Suppressor macrophage treated with lipopolysaccharide for 1 hour (primary cell): ENCODE results near the gene PRKRA.
A peak's percentile ranks its signal among the peaks of the same experiment; 100 is the strongest.
"Not testable (repeated sequence)": the region's sequence is repeated elsewhere in the genome, so short reads cannot be mapped to it uniquely, and the experiment has no call there.

Experiments
- DNase-seq, 3 donors: peaks; one replicate each; pipeline ENCODE4 v3.0.0-alpha.2; 2020 to 2022

The PRKRA gene

DNA sequence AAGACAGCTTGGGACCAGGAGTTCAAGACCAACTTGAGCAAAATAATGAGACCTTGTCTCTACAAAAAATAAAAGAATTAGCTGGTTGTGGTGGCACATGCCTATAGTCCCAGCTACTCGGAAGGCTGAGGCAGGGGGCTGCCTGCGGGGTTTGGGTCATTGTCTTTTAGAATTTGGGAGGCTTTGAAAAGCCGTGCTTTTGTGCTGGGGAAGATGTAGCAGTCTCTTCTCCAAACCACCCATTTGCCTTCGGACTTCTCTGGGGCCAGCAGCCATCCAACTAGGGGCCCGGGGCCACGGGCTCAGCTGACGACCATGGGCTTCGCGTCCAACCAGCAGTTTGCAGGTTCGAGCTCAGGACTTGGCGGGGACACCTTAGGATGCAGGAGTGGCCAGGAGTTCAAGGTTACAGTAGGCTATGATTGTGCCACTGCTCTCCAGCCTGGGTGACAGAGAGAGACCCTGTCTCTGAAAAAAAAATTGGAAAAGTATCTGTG, 6.5 kb upstream of the PRKRA start:
- DNase-seq, result no peak

DNA sequence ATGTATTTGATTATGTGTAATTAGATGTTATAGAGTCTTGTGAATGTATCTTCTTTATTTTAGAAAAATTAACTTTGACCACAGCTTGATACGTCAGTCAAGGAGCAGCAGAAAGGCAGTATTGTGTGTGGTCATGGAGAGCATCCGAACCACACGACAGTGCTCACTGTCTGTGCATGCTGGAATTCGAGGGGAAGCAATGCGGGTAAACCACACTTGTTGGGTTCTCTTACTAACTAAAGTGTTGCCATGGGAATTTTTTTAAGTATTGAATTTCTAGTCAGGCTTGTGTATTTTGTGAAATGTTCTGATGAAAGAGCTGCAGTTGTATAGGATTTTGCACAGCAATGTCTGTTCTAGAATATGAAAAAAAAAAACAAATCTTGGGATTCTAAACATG, 5.0 kb upstream of the PRKRA start:
- no peak for DNase-seq

DNA sequence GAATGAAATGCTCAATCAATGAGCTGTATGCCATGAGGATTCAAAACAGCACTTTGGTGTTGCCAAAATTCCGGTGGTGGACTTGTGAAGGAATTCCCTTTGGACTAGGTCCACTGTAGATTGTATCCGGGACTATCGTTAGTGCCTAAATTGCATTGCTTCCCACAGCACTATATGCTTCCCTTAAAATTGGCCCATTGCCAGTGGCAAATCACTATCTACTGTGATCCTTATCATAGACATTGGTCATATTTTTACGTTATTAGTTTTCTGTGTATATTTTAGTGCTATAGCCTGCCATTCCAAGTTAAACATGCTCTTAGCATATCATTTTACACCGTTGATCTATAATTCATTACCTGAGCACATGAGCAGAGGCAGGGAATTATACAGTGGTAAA, 1.9 kb upstream of the PRKRA start:
- no peak for DNase-seq

DNA sequence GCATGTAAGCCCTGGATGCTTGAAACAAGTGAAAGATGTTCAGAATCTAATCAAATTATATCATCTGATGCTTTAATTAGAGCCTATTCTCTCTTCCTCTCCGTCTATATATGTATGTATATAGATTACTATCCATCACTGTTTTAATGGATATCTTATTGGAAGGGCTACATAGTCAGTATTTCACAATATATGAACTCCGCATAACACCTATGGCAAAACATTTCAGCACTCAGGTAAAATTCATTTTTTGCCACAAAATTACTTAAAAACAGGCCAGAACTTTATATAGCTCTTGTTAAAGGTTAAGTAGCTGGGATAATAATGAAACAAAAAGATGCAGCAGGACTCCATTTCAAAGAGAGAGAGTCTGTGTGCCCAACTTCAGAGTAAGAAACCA, 1.4 kb upstream of the PRKRA start:
- no peak for DNase-seq

DNA sequence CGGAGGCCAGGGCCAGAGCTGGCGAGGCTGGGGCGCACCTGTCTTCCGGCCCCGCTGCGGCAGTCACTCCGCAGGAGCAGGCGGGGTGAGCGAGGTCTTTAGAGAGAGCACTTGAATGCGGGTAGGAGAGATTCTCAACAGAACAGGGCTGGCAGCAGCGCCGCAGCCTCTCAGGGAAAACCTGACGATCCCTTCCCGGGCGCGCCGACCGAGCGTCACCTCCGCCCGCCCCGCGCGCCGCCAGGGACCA, 526 bp downstream of the PRKRA start:
- no peak for DNase-seq

DNA sequence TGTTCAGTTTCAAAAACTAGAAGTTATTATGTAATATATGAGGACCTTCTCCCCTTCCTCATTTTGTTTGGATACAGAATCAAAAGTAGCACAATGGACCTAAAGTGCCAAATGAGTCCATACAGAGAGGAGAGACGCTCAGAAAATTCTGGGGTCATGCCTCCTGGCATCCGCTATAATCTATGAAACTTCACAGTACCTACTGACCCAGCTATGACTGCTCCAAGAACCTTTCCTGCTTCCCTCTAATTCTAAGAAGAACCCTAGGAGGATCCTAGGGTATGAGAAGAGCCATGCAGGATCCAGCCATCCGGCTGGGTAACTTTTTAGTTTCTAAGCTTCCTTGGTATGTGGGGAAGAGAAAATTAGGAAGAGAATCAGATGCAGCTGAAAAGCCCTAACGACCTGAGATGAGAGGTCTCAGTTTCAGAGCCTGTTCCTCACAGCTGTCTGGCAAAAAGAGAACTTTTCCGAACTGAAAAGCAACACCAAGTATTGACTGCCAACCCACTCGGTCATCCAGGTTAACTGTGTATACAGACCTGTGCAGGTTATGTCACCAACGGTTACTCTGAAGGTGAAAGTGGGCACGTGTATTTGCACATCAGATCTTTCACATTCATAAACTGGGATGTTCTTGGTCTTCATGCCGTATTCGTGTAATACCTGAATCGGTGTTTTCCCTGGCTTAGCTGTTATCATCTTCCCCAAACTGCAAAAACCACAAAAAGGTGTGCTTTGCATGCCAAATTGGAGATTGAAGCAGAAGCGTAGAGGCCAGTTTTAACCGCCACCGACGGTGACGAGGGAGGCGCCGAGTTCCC, 1.1 kb downstream of the PRKRA start:
- DNase-seq, result peak in 2 of 3 donors; percentile 8 to 22

DNA sequence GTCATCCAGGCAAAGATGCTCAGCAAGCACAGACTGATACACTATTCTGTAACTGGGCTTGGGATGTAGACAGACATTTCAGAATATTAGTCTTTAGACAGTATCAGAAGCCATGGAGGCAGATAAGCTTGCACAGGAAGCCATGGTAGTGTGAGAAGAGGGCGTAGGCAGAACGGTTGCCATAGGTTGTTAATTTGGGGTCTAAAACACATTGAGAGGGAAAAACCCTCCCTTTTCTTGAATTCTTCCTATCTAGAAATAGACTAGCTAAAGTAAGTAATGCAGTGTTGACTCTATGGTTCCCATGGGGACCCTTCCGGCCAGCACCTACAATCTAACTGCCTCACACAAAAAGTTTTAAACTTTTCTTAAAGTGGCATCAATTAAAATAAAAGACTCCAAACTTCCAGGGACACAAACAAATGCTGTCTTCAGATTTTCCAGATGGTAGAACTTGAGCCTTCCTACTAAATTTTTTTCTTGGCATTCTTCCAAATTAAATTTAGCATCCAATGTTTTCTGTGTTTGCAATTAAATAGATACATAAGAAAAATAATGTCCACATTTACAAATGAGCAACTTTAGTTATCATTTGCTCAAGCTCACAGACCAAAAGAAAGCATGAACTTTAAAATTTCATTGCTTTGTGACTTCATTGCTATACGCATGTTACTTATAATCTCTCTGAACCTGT, 1.9 kb downstream of the PRKRA start:
- no peak for DNase-seq

DNA sequence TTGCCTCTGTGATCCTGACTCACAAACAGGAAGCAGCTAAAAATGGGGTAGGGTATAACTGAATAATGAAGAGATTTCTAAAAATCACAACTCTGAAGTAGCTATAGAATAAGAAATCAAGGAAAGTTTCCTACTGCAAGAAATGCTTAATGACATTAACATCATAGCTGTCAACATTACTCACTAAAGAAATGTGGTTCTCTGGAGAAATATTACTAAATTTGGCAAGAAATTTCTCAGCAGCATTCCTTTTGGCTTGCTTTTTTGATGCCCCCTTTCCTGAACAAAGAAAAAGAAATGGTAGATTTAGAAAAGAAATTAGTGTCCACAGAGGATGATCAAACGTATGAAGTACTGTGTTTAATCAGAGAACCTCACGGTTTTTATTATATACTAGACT, 9.5 kb downstream of the PRKRA start:
- no peak for DNase-seq

DNA sequence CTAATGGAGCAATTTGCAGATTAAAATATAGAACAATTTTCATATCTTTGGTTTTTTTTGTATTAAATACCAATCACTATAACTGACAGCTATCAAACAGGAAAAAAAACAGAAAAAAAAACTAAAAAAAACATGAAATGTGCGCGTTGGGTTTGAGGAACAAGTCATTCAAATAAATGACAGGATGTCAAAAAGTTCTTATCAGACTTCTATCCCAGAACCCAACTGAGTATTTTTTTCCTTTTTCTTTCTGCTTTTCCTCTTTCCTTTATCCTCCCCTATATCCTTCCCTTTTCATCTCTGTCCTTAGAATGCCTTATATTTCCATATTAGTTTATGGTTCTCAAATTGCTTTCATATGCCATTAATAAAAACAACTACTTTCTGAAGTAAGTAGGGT, 14.3 kb downstream of the PRKRA start:
- DNase-seq, result no peak

DNA sequence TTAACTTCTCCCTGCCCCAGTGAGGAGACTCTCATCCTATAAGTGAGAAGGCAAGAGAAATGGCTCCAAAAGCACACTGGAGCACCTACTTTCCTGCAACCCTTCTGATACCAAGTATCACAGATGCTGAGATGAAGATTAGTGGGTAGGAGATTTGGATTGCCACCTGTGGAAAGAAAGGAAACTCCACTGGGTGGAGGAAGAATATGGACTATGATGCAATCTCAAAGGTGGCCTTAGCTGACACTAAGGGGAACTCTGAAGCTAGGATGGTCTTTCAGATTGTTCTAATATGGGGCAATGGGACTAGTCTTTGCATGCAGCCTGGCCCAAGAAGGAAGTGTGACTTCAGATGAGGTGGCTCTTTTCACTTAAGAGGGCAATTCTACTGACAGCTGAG, 21.6 kb downstream of the PRKRA start:
- DNase-seq, result no peak

DNA sequence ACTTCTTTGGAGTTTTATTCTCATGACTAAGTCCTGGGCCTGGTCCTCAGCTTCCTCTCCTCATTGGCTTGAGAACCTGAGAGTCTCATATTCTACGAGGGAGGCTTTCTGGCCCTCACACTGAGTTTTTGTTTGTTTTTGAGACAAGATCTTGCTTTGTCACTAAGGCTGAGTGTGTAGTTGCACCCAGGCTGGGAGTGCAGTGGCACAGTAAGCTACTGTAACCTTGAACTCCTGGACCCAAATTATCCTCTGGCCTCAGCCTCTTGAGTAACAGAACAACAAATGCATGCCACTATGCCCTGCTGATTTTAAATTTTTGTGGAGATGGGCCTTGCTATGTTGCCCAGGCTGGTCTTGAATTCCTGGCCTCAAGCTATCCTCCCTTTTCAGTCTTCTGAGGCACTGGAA, 22.6 kb downstream of the PRKRA start:
- DNase-seq, result no peak

DNA sequence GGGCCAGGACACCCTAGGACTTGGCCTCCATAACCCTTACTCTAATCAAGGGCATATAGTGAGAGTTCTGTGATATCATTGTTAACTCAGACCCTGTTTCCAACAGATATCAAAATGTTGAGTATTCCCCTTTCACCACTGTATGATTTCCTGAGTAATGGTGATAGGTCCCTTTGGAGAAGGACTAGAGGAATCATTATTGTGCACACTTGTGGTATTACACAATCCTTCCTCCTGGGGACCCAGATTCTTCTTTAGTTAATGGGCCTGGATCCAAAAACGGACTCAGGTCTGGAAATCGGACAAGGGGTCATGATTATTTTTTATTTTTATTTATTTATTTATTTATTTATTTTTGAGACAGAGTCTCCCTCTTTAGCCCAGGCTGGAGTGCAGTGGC, 23.5 kb downstream of the PRKRA start:
- no peak for DNase-seq

DNA sequence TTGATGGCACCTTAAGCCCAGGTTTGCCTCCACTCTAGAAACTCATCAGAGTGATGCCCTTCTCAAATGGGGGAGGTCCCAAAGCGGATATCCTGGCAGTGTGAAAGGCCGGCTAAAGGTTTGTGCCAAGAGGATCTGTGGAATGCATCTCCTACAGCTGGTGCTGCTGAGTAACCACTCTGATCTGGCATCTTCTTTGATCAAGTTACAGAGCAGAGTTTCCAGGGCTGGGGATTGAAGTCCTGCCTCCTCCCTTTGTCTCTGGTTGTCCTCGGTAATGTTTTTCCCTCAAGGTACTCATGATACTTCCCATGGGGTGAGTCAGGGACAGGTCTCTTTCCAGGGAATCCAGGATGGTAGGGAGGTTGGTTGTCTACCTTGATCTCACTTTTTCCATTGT, 24.6 kb downstream of the PRKRA start:
- no peak for DNase-seq

DNA sequence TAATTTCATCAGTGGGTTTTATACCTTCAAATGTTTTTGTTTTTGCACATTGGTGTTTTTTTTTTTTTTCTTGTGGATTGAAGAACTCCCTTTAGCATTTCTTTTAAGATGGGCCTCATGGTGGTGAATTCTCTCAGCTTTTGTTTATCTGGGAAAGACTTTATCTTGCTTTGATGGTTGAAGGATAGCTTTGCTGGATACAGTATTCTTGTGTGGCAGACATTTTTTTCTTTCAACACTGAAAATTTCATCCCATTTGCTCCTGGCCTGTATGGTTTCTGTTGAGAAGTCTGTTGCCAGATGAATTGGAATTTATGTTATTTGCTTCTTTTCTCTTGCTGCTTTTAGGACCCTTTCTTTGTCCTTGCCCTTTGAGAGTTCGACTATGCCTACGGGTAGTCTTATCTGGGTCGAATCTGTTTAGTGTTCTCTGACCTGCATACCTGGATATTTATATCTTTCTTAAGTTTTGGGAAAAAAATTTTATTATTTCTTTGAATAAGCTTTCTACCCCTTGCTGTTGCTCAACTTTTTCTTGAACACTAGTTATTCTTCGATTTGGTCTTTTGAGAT, 25.6 kb downstream of the PRKRA start:
- DNase-seq, result no peak

DNA sequence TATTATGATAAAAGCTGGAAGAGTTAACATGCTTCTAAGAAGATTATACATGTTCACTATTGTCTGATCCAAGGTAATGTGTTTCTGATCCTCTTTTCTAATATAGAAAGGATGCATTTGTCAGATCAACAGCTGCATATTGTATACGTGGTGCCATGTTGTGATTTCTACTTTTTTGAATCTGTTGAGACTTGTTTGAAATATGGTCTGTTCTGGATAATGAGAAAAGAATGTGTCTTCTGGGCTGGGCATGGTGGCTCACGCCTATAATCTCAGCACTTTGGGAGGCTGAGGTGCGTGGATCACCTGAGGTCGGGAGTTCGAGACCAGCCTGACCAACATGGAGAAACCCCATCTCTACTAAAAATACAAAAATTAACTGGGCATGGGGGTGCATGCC, 27.2 kb downstream of the PRKRA start:
- DNase-seq, result not testable (repeated sequence)

DNA sequence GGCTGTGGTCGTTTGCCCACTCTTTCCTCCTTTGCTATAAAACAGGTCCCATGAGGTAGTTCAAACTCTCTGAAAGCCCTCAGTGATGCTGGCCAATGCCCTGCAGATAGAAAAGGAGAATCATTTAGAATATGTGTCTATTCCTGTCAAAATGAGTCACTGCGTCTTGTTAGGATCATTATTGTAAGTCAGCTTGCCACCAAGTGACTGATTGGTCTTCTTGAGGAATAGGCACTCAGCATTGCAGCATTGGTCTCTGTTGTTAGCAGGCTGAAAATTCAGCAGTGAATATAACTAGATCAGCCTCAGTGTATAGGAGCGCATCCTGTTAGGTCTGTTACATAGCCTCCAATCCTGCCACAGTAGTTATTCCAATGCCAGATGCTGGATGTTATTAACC, 28.9 kb downstream of the PRKRA start:
- DNase-seq, result no peak

DNA sequence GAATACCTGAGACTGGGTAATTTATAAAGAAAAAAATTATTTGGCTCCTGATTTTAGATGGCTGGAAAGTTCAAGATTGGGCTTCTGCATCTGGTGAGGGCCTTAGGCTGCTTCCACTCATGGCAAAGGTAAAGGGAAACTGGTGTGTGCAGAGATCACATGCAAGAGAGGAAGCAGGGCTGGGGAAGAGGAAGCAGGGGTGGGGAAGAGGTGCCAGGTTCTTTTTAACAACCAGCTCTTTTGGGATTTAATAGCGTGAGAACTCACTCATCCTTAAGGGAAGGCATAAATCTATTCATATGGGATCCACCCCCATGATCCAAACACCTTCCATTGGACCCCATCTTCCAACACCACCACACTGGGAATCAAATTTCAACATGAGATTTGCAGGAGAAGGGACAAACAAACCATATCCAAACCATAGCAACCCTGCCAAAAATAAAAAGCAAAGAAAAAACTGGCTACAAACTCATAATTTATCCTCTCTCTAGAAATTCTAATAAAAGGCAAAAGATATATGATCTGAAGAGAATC, 30.4 kb downstream of the PRKRA start:
- no peak for DNase-seq

DNA sequence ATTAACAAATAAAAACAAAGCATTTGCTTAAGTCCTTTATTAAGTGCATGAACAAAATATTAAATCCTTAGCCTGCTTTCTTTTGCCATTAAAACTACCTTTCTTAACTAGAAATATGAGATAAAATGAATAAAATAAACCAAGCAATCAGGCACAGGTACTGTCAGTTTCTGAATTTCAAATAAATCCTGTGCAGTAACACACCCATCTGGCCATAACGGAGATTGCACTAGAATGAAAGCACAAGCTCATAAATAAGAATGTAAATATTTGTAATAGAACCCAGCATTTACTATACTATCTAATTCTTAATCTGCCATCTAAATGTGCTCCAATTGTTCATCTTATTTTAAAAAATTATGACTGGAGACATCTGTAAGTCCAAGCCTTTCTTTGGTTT, 31.9 kb downstream of the PRKRA start:
- DNase-seq, result peak in 1 of 3 donors; percentile 8

DNA sequence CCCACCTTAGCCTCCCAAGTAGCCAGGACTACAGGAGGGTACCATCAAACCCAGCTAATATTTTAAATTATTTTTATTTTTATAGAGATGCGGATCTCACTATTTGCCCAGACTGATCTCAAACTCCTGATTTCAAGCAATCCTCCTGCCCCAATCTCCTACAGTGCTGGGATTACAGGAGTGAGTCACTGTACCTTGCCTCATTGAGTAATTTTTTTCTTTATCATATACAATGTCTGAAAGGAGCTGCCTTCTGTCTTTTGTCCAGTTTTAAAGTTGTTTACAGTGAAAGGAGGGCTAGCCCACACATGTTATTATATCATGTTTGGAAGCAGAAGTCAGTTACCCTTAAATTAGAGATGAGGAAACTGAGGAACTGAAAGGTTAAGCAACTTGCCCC, 32.5 kb downstream of the PRKRA start:
- DNase-seq, result peak in 1 of 3 donors; percentile 19

DNA sequence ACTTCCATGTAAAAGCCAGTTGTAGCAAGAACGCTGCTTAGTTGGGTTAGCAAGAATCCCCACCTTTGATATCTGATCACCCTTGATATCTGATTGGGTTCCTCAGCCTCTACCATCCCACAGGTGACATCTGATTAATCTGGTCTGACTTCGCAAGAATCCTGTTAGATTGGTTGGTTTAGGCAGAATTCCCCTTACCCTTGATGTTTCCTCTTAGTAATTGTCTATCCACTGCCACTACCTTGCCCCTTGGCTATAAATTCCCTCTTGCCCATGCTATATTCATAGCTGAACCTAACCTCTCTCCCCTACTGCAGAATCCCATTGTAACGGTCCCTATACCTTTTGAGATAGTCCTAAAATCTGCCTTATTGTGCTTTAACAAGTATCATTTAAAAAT, 33.1 kb downstream of the PRKRA start:
- no peak for DNase-seq

DNA sequence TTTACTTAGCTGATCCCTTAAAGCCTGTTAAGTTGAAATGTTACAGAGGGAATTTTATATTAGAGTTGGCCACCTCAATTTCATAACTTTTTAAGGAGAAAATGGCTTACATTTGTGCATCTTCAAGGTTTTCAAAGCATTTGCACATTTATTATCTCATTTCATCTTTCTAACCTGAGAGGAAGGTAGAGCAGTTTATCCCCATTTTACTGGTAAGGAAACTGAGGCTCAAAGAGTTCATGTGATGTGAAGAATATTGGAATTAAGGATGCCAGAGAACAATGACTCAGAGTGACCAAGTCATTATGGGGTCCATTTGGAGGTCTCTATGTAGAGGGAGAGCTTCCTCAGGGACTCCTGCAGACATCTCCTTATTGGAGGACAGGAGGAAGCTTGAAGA, 35.0 kb downstream of the PRKRA start:
- DNase-seq, result no peak

DNA sequence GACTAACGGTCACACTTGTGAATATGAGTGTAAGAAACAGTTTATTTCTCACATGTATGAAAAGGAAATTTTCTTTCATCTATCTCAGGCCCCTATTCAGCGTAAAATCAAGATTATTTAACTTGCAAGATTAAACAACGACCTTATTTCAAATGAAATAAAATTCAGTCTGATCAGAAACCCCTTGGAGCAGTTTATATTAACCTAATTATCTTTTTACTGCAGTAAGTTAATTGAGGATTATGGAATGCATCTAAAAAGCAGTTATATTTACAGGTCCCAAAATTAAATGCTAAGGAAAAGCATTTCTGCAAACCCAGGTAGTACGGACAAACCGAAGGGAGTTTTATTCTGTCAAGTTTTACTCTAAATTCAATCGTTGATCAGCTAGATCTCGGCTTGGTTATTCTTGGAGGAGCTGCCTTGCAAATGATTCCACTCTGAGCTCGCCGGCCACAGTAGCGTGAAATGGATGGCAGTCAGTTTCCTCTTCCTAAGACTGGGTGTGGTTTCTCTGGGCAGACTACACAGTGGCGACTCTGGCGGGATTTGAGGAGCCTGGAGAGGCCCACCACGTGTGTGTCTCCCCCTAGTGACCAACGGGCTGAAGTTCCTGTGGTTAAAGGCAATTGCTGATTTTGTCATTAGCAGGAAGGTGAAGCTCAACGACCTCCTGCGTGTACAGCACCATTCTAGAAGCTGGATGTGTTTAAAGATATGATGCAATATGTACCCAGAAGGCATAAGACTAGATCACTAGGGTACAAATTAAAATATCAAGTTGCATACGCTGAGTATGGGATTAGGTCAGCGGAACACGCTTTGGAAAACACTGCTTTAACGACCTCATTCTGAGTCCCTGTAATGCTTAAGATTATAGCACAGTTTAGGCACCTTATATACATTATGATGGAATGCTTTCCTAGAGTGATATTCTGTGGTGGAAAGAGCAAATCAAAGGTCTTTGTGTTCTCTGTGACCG, 36.4 kb downstream of the PRKRA start:
- peak; percentile 95 to 97 (median 97) for DNase-seq
